ENCODE data around the gene CBY3.
"Not testable (repeated sequence)": the region's sequence is repeated elsewhere in the genome, so short reads cannot be mapped to it uniquely, and the experiment has no call there.

- not testable (repeated sequence) for TF ChIP-seq CTCF (IDR thresholded peaks at IDR 0.05); USF2 (IDR thresholded peaks at IDR 0.05; ENCODE audit: borderline replicate concordance, low read depth, low read length); TAF1 (IDR thresholded peaks at IDR 0.05; ENCODE audit: borderline replicate concordance, low read depth, low read length); EZH2phosphoT487 (IDR thresholded peaks at IDR 0.05; ENCODE audit: borderline replicate concordance, low read depth); USF1 (IDR thresholded peaks at IDR 0.05; ENCODE audit: borderline replicate concordance, low read depth); PBX3 (IDR thresholded peaks at IDR 0.05); RCOR1 (IDR thresholded peaks at IDR 0.05; ENCODE audit: low read length); ELF1 (IDR thresholded peaks at IDR 0.05); RAD21 (IDR thresholded peaks at IDR 0.05; ENCODE audit: low read length); JUND (IDR thresholded peaks at IDR 0.05); RFX5 (IDR thresholded peaks at IDR 0.05; ENCODE audit: low read length); POLR2AphosphoS5 (IDR thresholded peaks at IDR 0.05; ENCODE audit: low read depth, low read length)
Measured at GRCh38 chr5:179653135-179653534, 27.7 kb downstream of the CBY3 start.
